Measurements from ENCODE around the gene ACADSB.

Gene ACADSB

DNA sequence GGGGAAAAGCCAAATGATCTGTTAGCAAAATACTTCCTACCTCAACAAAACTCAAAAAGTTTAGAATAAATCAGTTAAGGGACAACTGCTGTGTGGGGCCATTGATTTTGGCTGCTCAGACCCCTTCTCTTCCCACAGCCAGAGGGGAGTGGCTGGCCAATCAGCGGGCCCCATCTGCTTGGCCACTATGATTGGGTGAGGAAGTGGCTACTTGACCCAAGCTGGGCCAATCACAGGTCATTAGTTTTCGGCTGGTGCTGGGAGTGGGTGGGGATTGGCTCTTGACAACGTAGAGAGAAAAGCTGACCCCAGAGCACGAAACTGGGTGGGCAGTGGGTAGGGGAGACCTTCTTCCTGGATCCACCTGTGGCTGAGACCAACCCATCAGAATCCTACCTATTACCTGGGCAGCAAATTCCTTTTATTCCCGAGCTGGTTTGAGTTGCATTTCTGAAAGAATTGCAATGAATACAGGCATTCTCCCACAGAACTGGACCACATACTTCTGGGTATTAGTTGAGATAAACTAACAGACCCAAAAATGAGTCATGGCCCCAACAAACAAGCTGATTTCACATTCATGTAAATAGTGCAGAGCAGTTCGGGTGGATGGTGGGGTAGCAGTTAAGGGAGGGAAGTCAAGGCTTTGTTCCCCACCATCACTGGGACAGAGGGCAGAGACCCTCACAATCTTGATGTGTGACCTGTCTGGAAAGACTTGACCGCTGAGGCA lies 91.4 kb downstream of the ACADSB start:
- no peak for DNase-seq (ENCODE audit: low read depth)

DNA sequence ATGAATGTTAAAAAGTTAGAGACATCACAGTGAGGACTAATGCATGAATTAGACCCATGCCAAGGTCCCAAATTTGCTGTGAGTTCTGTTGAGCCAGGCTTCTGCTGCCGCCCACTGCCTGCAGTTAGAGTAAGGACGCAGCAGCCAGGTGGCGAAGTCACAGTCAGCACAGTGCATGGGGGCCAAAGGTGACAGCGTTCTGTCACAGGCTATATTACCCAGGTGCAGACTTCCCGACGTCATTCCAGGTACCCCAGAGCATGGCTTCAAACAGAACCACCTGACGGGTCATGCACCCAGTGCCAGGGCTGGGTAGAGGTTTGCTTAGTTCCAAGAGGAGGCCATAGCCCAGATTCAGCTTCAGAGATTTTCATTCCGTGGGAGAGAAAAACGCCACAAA lies 93.1 kb downstream of the ACADSB start:
- DNase-seq (ENCODE audit: low read depth): no peak

DNA sequence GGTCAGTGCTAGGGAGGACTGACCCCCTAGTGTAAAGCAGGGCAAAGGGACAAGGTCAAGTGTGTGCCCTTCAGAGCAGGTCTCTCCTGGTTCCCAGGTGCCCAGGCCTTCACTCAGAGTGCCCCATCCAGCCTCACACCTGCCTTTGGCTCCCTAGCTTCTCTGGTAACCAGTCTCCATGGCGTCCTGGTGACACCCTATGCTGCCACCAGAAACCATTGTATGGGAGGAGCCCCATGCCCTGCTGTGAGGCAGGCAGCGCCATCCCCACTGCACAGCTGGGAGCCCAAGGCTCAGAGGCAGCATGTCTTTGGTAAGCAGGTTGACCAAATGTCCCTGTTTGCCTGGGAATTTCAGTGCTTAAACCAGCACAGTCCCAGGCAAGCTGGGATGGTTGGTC lies 93.9 kb downstream of the ACADSB start:
- no peak for DNase-seq (ENCODE audit: low read depth)

DNA sequence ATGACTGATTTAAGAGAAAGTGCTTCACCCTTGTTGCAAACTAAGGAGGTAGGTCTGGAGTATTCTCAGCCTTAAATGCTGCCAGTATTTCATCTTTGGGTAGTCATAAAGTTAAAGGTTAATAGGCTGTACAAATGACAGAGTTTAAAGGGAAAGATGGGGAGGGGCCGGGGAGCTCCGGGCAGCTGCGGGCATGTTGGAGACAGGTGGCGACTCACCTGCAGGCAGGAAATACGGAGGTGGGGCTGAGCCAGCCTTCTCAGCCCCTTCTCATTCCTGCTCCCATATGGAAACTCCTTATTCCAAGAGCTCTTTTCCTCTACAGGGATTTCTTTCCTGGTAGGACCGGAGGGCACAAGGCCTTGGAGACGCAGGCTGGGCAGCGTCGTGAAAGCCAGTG lies 95.1 kb downstream of the ACADSB start:
- no peak for DNase-seq (ENCODE audit: low read depth)
